Activated CD4-positive, alpha-beta memory T cell treated with anti-CD3 and anti-CD28 coated beads for 36 hours (primary cell): ENCODE measurements around the gene MYO1D. TPM values are rescaled to one million over a fixed set of nuclear protein-coding genes. Genes with fewer than 3 reads are reported as not detected.
A peak's percentile ranks its signal among the peaks of the same experiment; 100 is the strongest.

Experiments
- CTCF ChIA-PET: fragments of 350-600 bp; sonication (Branson Sonifier 250); formaldehyde crosslinking; loops from one replicate; lab custom pipeline; 2021; ENCODE audit warnings: antibody characterized with exemption, inconsistent platforms; lab: Charles Lee
- POLR2A ChIA-PET: fragments of 350-600 bp; sonication (Branson Sonifier 250); formaldehyde crosslinking; loops from one replicate; lab custom pipeline; 2021; ENCODE audit warnings: antibody characterized with exemption; lab: Charles Lee
- DNase-seq: peaks from one replicate; pipeline ENCODE4 v3.0.0-alpha.2; 2020
- H3K27ac Mint-ChIP-seq: one replicate; pipeline ENCODE4 v1.8.0; 2021; ENCODE audit warnings: mixed read lengths
- H3K27me3 Mint-ChIP-seq: one replicate; pipeline ENCODE4 v1.8.0; 2021; ENCODE audit warnings: mixed read lengths
- H3K36me3 Mint-ChIP-seq: one replicate; pipeline ENCODE4 v1.8.0; 2021; ENCODE audit warnings: mixed read lengths
- H3K4me1 Mint-ChIP-seq: one replicate; pipeline ENCODE4 v1.8.0; 2021; ENCODE audit warnings: low read depth, mixed read lengths
- H3K4me3 Mint-ChIP-seq: one replicate; pipeline ENCODE4 v1.8.0; 2021; ENCODE audit warnings: mild to moderate bottlenecking, mixed read lengths
- H3K9me3 Mint-ChIP-seq: one replicate; pipeline ENCODE4 v1.8.0; 2021; ENCODE audit warnings: mixed read lengths
- intact Hi-C: fragments of 100-400 bp; cut with micrococcal nuclease; formaldehyde crosslinking; loops from one replicate; pipeline ENCODE4 v1.15.1; 2023
- total RNA-seq, 2 experiments: library from RNA; stranded (reverse); gene quantifications; one replicate each; pipeline ENCODE4 v1.2.3, GENCODE V29; 2021

Gene MYO1D
- total RNA-seq, 2 experiments from 2014 or later: 13.5 to 18.9 TPM

- H3K4me1 Mint-ChIP-seq: peaks cover 11% of the 10 kb centered on the region
- H3K4me3 Mint-ChIP-seq: no peak overlapping the region
- CTCF ChIA-PET: interaction anchor here (1.3 to 1.7 kb wide), 2 partner anchors 9 to 63 kb away, joined by 3 to 8 read pairs; partner anchors contain the start of gene MYO1D
- H3K27ac Mint-ChIP-seq: no peak overlapping the region
- intact Hi-C loops: no loop called here
- DNase-seq: peak; percentile 39
- POLR2A ChIA-PET: no interaction called here
- H3K36me3 Mint-ChIP-seq: no peaks in the 10 kb centered on the region
- no peaks in the 10 kb centered on the region for H3K9me3 Mint-ChIP-seq
- no peaks in the 10 kb centered on the region for H3K27me3 Mint-ChIP-seq
Observed at GRCh38 chr17:32814836-32815235, 62.1 kb downstream of the MYO1D start.

GRCh38 chr17:32813021-32813420 lies 63.9 kb downstream of the MYO1D start:
- intact Hi-C loops: no loop called here
- CTCF ChIA-PET: no interaction called here
- H3K27ac Mint-ChIP-seq: no peak overlapping the region
- POLR2A ChIA-PET: no interaction called here
- H3K9me3 Mint-ChIP-seq: no peaks in the 10 kb centered on the region
- H3K4me1 Mint-ChIP-seq: peaks cover 10% of the 10 kb centered on the region
- no peaks in the 10 kb centered on the region for H3K36me3 Mint-ChIP-seq
- H3K27me3 Mint-ChIP-seq: no peaks in the 10 kb centered on the region
- H3K4me3 Mint-ChIP-seq: no peak overlapping the region
- DNase-seq: no peak

- no peak for DNase-seq
- H3K27me3 Mint-ChIP-seq: no peaks in the 10 kb centered on the region
- no peaks in the 10 kb centered on the region for H3K9me3 Mint-ChIP-seq
- H3K27ac Mint-ChIP-seq: no peak overlapping the region
- CTCF ChIA-PET: interaction anchor here (0.6 kb wide), 1 partner anchor 189 kb away, joined by 3 read pairs; no protein-coding TSS in a partner anchor
- peaks cover 13% of the 10 kb centered on the region for H3K4me1 Mint-ChIP-seq
- intact Hi-C loops: no loop called here
- POLR2A ChIA-PET: no interaction called here
- H3K4me3 Mint-ChIP-seq: no peak overlapping the region
- H3K36me3 Mint-ChIP-seq: no peaks in the 10 kb centered on the region
Observed at GRCh38 chr17:32810690-32811089, 66.2 kb downstream of the MYO1D start.

GRCh38 chr17:32807577-32807976 lies 69.3 kb downstream of the MYO1D start:
- Mint-ChIP-seq H3K4me1 (peaks cover 8% of the 10 kb centered on the region), H3K4me3 (no peak overlapping the region), H3K9me3 (no peaks in the 10 kb centered on the region), H3K36me3 (no peaks in the 10 kb centered on the region), H3K27me3 (no peaks in the 10 kb centered on the region), H3K27ac (no peak overlapping the region)
- intact Hi-C loops: no loop called here
- ChIA-PET CTCF (interaction anchor here (1.2 kb wide), 1 partner anchor 190 kb away, joined by 3 read pairs; no protein-coding TSS in a partner anchor), POLR2A (no interaction called here)
- no peak for DNase-seq

GRCh38 chr17:32806646-32807045 lies 70.3 kb downstream of the MYO1D start:
- DNase-seq: no peak
- Mint-ChIP-seq H3K36me3 (no peaks in the 10 kb centered on the region), H3K27me3 (peaks cover under 1% of the 10 kb centered on the region), H3K4me3 (no peak overlapping the region), H3K9me3 (no peaks in the 10 kb centered on the region), H3K27ac (no peak overlapping the region), H3K4me1 (peaks cover 8% of the 10 kb centered on the region)
- POLR2A ChIA-PET: no interaction called here
- intact Hi-C loops: no loop called here
- CTCF ChIA-PET: interaction anchor here (2.7 kb wide), 1 partner anchor 70 kb away, joined by 12 read pairs; the partner anchor contains the start of gene MYO1D

- intact Hi-C loops: no loop called here
- Mint-ChIP-seq H3K4me3 (no peak overlapping the region), H3K9me3 (no peaks in the 10 kb centered on the region), H3K27me3 (peaks cover 1% of the 10 kb centered on the region), H3K27ac (no peak overlapping the region), H3K36me3 (no peaks in the 10 kb centered on the region), H3K4me1 (peaks cover 8% of the 10 kb centered on the region)
- DNase-seq: no peak
- POLR2A ChIA-PET: no interaction called here
- CTCF ChIA-PET: interaction anchor here (0.7 to 2.7 kb wide), 5 partner anchors 10 to 131 kb away, joined by 3 to 12 read pairs (median 4); partner anchors contain the start of gene MYO1D
Observed at GRCh38 chr17:32805029-32805976, 71.6 kb downstream of the MYO1D start.

- Mint-ChIP-seq H3K27ac (no peak overlapping the region), H3K36me3 (no peaks in the 10 kb centered on the region), H3K9me3 (no peaks in the 10 kb centered on the region), H3K27me3 (peaks cover 4% of the 10 kb centered on the region), H3K4me1 (peaks cover 3% of the 10 kb centered on the region), H3K4me3 (no peak overlapping the region)
- no peak for DNase-seq
- ChIA-PET CTCF (interaction anchor here (0.8 to 1.7 kb wide), 2 partner anchors 21 to 74 kb away, joined by 4 read pairs; no protein-coding TSS in a partner anchor), POLR2A (no interaction called here)
- intact Hi-C loops: no loop called here
Observed at GRCh38 chr17:32803544-32803943, 73.4 kb downstream of the MYO1D start.

- Mint-ChIP-seq H3K4me3 (no peak overlapping the region), H3K9me3 (no peaks in the 10 kb centered on the region), H3K27ac (no peak overlapping the region), H3K36me3 (no peaks in the 10 kb centered on the region), H3K4me1 (no peaks in the 10 kb centered on the region), H3K27me3 (peaks cover 4% of the 10 kb centered on the region)
- intact Hi-C loops: no loop called here
- DNase-seq: no peak
- POLR2A ChIA-PET: no interaction called here
- CTCF ChIA-PET: interaction anchor here (0.8 to 2.9 kb wide), 3 partner anchors 20 to 133 kb away, joined by 3 to 17 read pairs (median 4); no protein-coding TSS in a partner anchor
Observed at GRCh38 chr17:32802306-32802705, 74.6 kb downstream of the MYO1D start.

- intact Hi-C loops: no loop called here
- DNase-seq: no peak
- Mint-ChIP-seq H3K36me3 (no peaks in the 10 kb centered on the region), H3K4me1 (no peaks in the 10 kb centered on the region), H3K27me3 (peaks cover 4% of the 10 kb centered on the region), H3K4me3 (no peak overlapping the region), H3K27ac (no peak overlapping the region), H3K9me3 (no peaks in the 10 kb centered on the region)
- ChIA-PET CTCF (interaction anchor here (0.8 to 2.9 kb wide), 4 partner anchors 19 to 143 kb away, joined by 3 to 17 read pairs (median 4); partner anchors contain the start of gene MYO1D), POLR2A (no interaction called here)
Observed at GRCh38 chr17:32801641-32802040, 75.3 kb downstream of the MYO1D start.

- Mint-ChIP-seq H3K4me1 (no peaks in the 10 kb centered on the region), H3K4me3 (no peak overlapping the region), H3K27me3 (peaks cover 4% of the 10 kb centered on the region), H3K36me3 (no peaks in the 10 kb centered on the region), H3K27ac (no peak overlapping the region), H3K9me3 (no peaks in the 10 kb centered on the region)
- POLR2A ChIA-PET: no interaction called here
- DNase-seq: no peak
- intact Hi-C loops: no loop called here
- CTCF ChIA-PET: interaction anchor here (1.2 to 2.9 kb wide), 3 partner anchors 19 to 143 kb away, joined by 3 to 17 read pairs (median 4); partner anchors contain the start of gene MYO1D
Observed at GRCh38 chr17:32801193-32801592, 75.7 kb downstream of the MYO1D start.

- Mint-ChIP-seq H3K4me3 (no peak overlapping the region), H3K27ac (no peak overlapping the region), H3K9me3 (no peaks in the 10 kb centered on the region), H3K36me3 (no peaks in the 10 kb centered on the region), H3K27me3 (peaks cover 4% of the 10 kb centered on the region), H3K4me1 (no peaks in the 10 kb centered on the region)
- ChIA-PET CTCF (interaction anchor here (1.6 kb wide), 1 partner anchor 15 kb away, joined by 8 read pairs; no protein-coding TSS in a partner anchor), POLR2A (no interaction called here)
- intact Hi-C loops: no loop called here
- no peak for DNase-seq
Observed at GRCh38 chr17:32798938-32799337, 78.0 kb downstream of the MYO1D start.

- Mint-ChIP-seq H3K4me1 (no peaks in the 10 kb centered on the region), H3K27ac (no peak overlapping the region), H3K9me3 (no peaks in the 10 kb centered on the region), H3K36me3 (no peaks in the 10 kb centered on the region), H3K4me3 (no peak overlapping the region), H3K27me3 (peaks cover 3% of the 10 kb centered on the region)
- no peak for DNase-seq
- intact Hi-C loops: no loop called here
- CTCF ChIA-PET: interaction anchor here (0.7 to 2.1 kb wide), 3 partner anchors 13 to 311 kb away, joined by 3 to 9 read pairs (median 4); partner anchors contain the start of gene MYO1D
- POLR2A ChIA-PET: no interaction called here
Observed at GRCh38 chr17:32795339-32795979, 81.5 kb downstream of the MYO1D start.
